ENCODE measurements around the gene NRXN3. TPM values are rescaled to one million over a fixed set of nuclear protein-coding genes. Genes with fewer than 3 reads are reported as not detected.

NRXN3 gene
- total RNA-seq, 1 experiment from 2014 or later, result not detected

DNA sequence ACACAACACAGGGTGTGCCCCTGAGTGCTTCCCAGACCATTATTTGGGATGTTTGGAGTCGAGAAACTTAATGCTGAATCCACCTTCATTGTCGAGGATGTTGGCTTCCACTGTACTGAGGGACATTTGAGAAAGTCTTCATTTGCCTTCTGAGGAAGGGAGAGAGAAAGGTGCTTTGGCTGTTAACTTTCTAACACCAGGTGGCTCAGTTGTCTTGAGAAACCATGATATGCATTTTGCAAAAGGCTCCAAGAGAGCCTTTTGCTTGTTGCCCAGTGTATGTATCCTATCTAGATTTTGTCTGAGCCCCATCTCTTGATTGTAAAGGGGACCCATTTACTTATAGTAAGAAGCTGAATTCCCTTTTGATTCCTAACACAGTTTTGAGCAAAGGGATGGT is 28.6 kb upstream of the NRXN3 start:
- intact Hi-C loops (cut with micrococcal nuclease; ENCODE audit: unreplicated experiment), result no loop called here
- Histone ChIP-seq H3K79me2 (ENCODE audit: low read depth) (no peaks in the 10 kb centered on the region), H3K9me2 (ENCODE audit: insufficient read depth) (no peaks in the 10 kb centered on the region), H2AFZ (no peak overlapping the region), H3F3A (ENCODE audit: insufficient read depth, low read depth) (no peaks in the 10 kb centered on the region), H4K20me1 (ENCODE audit: insufficient read depth) (no peaks in the 10 kb centered on the region; the same call in 1 of the 2 replicates), H3K9me3 (ENCODE audit: insufficient read depth, low read depth) (no peaks in the 10 kb centered on the region), H3K4me1 (replicated peaks; ENCODE audit: insufficient read depth) (no peaks in the 10 kb centered on the region), H3K4me2 (no peak overlapping the region), H3K36me3 (ENCODE audit: low read depth) (no peaks in the 10 kb centered on the region), H3K27me3 (ENCODE audit: insufficient read depth, low read depth) (no peaks in the 10 kb centered on the region), H3K27ac (no peak overlapping the region), H3K4me3 (no peak overlapping the region)
- TF ChIP-seq, protein P1, sequence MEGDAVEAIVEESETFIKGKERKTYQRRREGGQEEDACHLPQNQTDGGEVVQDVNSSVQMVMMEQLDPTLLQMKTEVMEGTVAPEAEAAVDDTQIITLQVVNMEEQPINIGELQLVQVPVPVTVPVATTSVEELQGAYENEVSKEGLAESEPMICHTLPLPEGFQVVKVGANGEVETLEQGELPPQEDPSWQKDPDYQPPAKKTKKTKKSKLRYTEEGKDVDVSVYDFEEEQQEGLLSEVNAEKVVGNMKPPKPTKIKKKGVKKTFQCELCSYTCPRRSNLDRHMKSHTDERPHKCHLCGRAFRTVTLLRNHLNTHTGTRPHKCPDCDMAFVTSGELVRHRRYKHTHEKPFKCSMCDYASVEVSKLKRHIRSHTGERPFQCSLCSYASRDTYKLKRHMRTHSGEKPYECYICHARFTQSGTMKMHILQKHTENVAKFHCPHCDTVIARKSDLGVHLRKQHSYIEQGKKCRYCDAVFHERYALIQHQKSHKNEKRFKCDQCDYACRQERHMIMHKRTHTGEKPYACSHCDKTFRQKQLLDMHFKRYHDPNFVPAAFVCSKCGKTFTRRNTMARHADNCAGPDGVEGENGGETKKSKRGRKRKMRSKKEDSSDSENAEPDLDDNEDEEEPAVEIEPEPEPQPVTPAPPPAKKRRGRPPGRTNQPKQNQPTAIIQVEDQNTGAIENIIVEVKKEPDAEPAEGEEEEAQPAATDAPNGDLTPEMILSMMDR (conservative IDR thresholded peaks at IDR 0.05), result no peak
- no peak for TF ChIP-seq EZH2 (IDR thresholded peaks at IDR 0.05; ENCODE audit: low read depth)
- POLR2A ChIA-PET (ENCODE audit: unreplicated experiment), result interaction anchor here (0.7 kb wide), 1 partner anchor 23 kb away, joined by 3 read pairs; no protein-coding TSS in a partner anchor
- no TSS peak for BruUV-seq (replicated peaks)
- CTCF ChIA-PET, result no interaction called here
- DNase-seq, result no peak

DNA sequence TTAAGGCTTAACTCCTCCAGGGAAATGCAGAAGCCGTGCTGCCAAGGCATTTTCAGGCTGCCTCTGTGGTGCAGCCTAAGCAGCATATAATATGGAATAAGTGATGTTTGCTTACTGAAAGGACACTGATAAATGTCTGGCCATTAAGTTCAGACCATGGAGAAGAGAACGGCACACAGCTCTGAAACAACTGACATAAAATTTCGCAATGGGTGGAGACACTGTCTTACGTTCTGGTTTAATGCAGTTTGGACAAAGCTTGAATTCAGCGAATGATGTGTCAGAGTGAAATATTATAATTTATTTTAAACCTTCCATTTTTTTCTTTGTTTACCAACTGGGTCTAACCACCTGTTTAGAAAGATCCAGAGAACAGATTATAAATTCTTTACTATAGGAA is 27.2 kb upstream of the NRXN3 start:
- Histone ChIP-seq H3K27me3 (ENCODE audit: insufficient read depth, low read depth) (no peaks in the 10 kb centered on the region), H3K36me3 (ENCODE audit: low read depth) (no peaks in the 10 kb centered on the region), H3K27ac (no peak overlapping the region), H3K4me3 (no peak overlapping the region), H4K20me1 (ENCODE audit: insufficient read depth) (no peaks in the 10 kb centered on the region; the same call in 1 of the 2 replicates), H2AFZ (no peak overlapping the region), H3K9me2 (ENCODE audit: insufficient read depth) (no peaks in the 10 kb centered on the region), H3K79me2 (ENCODE audit: low read depth) (no peaks in the 10 kb centered on the region), H3K4me2 (no peak overlapping the region), H3K4me1 (replicated peaks; ENCODE audit: insufficient read depth) (no peaks in the 10 kb centered on the region), H3F3A (ENCODE audit: insufficient read depth, low read depth) (no peaks in the 10 kb centered on the region), H3K9me3 (ENCODE audit: insufficient read depth, low read depth) (no peaks in the 10 kb centered on the region)
- ChIA-PET CTCF (no interaction called here), POLR2A (ENCODE audit: unreplicated experiment) (no interaction called here)
- intact Hi-C loops (cut with micrococcal nuclease; ENCODE audit: unreplicated experiment), result no loop called here
- DNase-seq, result no peak
- BruUV-seq (replicated peaks), result no TSS peak
- TF ChIP-seq, protein P1 (conservative IDR thresholded peaks at IDR 0.05), result no peak
- TF ChIP-seq EZH2 (IDR thresholded peaks at IDR 0.05; ENCODE audit: low read depth), result no peak

DNA sequence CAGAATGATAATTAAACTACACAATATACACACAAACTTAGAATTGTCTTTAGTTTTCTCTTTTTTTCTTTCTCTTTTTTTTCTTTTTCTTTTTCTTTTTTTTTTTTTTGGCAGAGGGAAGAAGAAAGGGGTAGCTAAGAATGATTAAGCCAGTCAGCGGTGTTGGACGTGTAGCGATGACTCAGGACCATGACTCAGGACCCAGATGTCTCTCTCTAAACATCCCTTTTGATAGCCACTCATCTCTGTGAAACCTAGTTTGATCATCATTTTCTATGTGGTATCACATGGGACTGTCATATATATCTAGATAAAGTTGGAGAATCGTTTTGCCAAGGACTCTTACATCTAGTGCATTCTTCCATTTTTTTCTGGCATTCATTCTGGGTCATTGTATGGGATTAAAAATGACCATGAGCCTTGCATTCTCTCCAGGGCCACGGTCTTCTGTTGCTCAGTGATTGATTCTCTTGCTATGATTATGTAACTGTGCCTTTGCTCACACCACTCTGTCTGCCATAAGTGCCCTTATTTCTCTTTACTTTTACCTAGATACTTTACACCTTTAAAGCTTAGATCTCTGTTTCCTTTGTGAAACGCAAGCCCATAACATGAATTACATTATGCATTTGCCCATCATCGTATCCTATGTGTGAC is 26.6 kb upstream of the NRXN3 start:
- Histone ChIP-seq H3K4me3 (no peak overlapping the region), H3F3A (ENCODE audit: insufficient read depth, low read depth) (no peaks in the 10 kb centered on the region), H3K27ac (no peak overlapping the region), H3K9me3 (ENCODE audit: insufficient read depth, low read depth) (no peaks in the 10 kb centered on the region), H3K79me2 (ENCODE audit: low read depth) (no peaks in the 10 kb centered on the region), H3K27me3 (ENCODE audit: insufficient read depth, low read depth) (no peaks in the 10 kb centered on the region), H3K9me2 (ENCODE audit: insufficient read depth) (no peaks in the 10 kb centered on the region), H3K4me2 (no peak overlapping the region), H4K20me1 (ENCODE audit: insufficient read depth) (no peaks in the 10 kb centered on the region; the same call in 1 of the 2 replicates), H2AFZ (no peak overlapping the region), H3K36me3 (ENCODE audit: low read depth) (no peaks in the 10 kb centered on the region), H3K4me1 (replicated peaks; ENCODE audit: insufficient read depth) (no peaks in the 10 kb centered on the region)
- TF ChIP-seq EZH2 (IDR thresholded peaks at IDR 0.05; ENCODE audit: low read depth), result no peak
- TF ChIP-seq, protein P1 (conservative IDR thresholded peaks at IDR 0.05), result no peak
- no TSS peak for BruUV-seq (replicated peaks)
- no peak for DNase-seq
- intact Hi-C loops (cut with micrococcal nuclease; ENCODE audit: unreplicated experiment), result no loop called here
- POLR2A ChIA-PET (ENCODE audit: unreplicated experiment), result no interaction called here
- CTCF ChIA-PET, result interaction anchor here (0.6 kb wide), 1 partner anchor 438 kb away, joined by 3 read pairs; no protein-coding TSS in a partner anchor

All from PC-9 (cell line).